A549 (cell line): ENCODE results near the gene OLFML3. TPM values are rescaled to one million over a fixed set of nuclear protein-coding genes. Genes with fewer than 3 reads are reported as not detected.
A peak's percentile ranks its signal among the peaks of the same experiment; 100 is the strongest.

Source experiments
- ATAC-seq, 2 experiments: fragments of 200-7000 bp in 1 of 2; fragments of >200 bp in 1 of 2; cut with Nextera tagmentation in 1 of 2; cut with Tn5 transposase in 1 of 2; 3 replicates each; pipeline versions ENCODE4 v1.8.0 to v1.9.1; 2018 to 2020; ENCODE audit warnings: mild to moderate bottlenecking in 1 of 2, moderate library complexity in 1 of 2
- CTCF ChIA-PET: fragments of 300-600 bp; sonication (Branson Sonifier 250); formaldehyde crosslinking; extraction: SDS; loops from one replicate; lab custom pipeline; 2021; ENCODE audit warnings: antibody characterized with exemption, inconsistent platforms; lab: Yijun Ruan, JAX
- POLR2A ChIA-PET: fragments of 350-600 bp; formaldehyde crosslinking; extraction: SDS; loops from one replicate; lab custom pipeline; 2021; ENCODE audit warnings: antibody characterized with exemption, inconsistent platforms; lab: Yijun Ruan, JAX
- DNase-seq, 2 experiments: peaks; one replicate each; pipeline versions ENCODE4 v3.0.0 to v3.0.0-alpha.2; 2011 to 2016; ENCODE audit warnings: low read depth in 1 of 2, low spot score in 1 of 2
- FAIRE-seq: peaks from 2 replicates; lab custom pipeline; 2011; peaks lifted over from hg19 to GRCh38; lab: Jason Lieb, UNC
- H3K27ac ChIP-seq, 2 experiments: fragments of >200 bp; sonication (Bioruptor Twin); formaldehyde crosslinking; 3 replicates each; pipeline ENCODE4 v1.5.1; 2016 to 2017
- H3K4me1 ChIP-seq: fragments of >200 bp; sonication (Bioruptor Twin); formaldehyde crosslinking; 3 replicates; pipeline ENCODE4 v1.6.1; 2016
- H3K4me2 ChIP-seq: fragments of >200 bp; sonication (Bioruptor Twin); formaldehyde crosslinking; 3 replicates; pipeline ENCODE4 v1.6.1; 2016
- H3K4me3 ChIP-seq: fragments of >200 bp; sonication (Bioruptor Twin); formaldehyde crosslinking; 3 replicates; pipeline ENCODE4 v1.5.1; 2016
- H3K9me3 ChIP-seq: fragments of >200 bp; sonication (Bioruptor Twin); formaldehyde crosslinking; 3 replicates; pipeline ENCODE4 v1.6.1; 2016
- CBX2 ChIP-seq: fragments of 200-600 bp; sonication (generic); IDR thresholded peaks from 2 replicates; pipeline ENCODE4 v1.6.1; 2016; ENCODE audit warnings: low read depth, mild to moderate bottlenecking, borderline replicate concordance
- CBX8 ChIP-seq: fragments of 200-600 bp; sonication (generic); IDR thresholded peaks from 2 replicates; pipeline ENCODE4 v1.6.1; 2016
- JUN ChIP-seq, 2 experiments: fragments of >200 bp; sonication (Bioruptor Twin); formaldehyde crosslinking; IDR thresholded peaks; 2 replicates in 1 of 2; 3 replicates in 1 of 2; pipeline ENCODE4 v1.6.1; 2016 to 2017
- KDM1A ChIP-seq: fragments of 200-600 bp; sonication (generic); IDR thresholded peaks from 2 replicates; pipeline ENCODE4 v1.6.1; 2016; ENCODE audit warnings: low read depth, mild to moderate bottlenecking
- MAZ ChIP-seq: fragments of 150-350 bp; IDR thresholded peaks from 2 replicates; pipeline ENCODE4 v1.6.1; 2014; ENCODE audit warnings: antibody characterized with exemption, low read depth, low read length, borderline replicate concordance
- MYC ChIP-seq: IDR thresholded peaks from 2 replicates; pipeline ENCODE4 v1.6.1; 2012; ENCODE audit warnings: mild to moderate bottlenecking, inconsistent platforms, low read length, improper control_type of control experiment, borderline replicate concordance
- NPAS2 ChIP-seq: fragments of 250-450 bp; sonication (Bioruptor Pico); IDR thresholded peaks from 2 replicates; pipeline ENCODE4 v1.8.0; 2022; ENCODE audit warnings: mild to moderate bottlenecking, moderate library complexity, borderline replicate concordance
- RAD21 ChIP-seq, 2 experiments: fragments of >200 bp in 1 of 2; sonication (Bioruptor Twin) in 1 of 2; formaldehyde crosslinking in 1 of 2; IDR thresholded peaks in 1 of 2; conservative IDR thresholded peaks in 1 of 2; 2 replicates in 1 of 2; 3 replicates in 1 of 2; pipeline ENCODE4 v1.6.1; 2012 to 2018; ENCODE audit warnings: inconsistent platforms in 1 of 2
- SMC3 ChIP-seq: fragments of >200 bp; sonication (Bioruptor Twin); formaldehyde crosslinking; IDR thresholded peaks from 3 replicates; pipeline ENCODE4 v1.6.1; 2018; ENCODE audit warnings: inconsistent platforms
- SREBF2 ChIP-seq: fragments of 450-650 bp; IDR thresholded peaks from 2 replicates; pipeline ENCODE4 v1.6.1; 2014; ENCODE audit warnings: mild to moderate bottlenecking, moderate library complexity
- TP53 ChIP-seq: fragments of 250-450 bp; sonication (Bioruptor Pico); IDR thresholded peaks from 2 replicates; pipeline ENCODE4 v1.5.0; 2021; ENCODE audit warnings: mild to moderate bottlenecking, moderate library complexity
- ZC3H11A ChIP-seq: fragments of 450-650 bp; IDR thresholded peaks from 2 replicates; pipeline ENCODE4 v1.6.1; 2014; ENCODE audit warnings: antibody characterized with exemption, mild to moderate bottlenecking
- ZFP36 ChIP-seq: fragments of 450-650 bp; IDR thresholded peaks from 2 replicates; pipeline ENCODE4 v1.6.1; 2014; ENCODE audit warnings: borderline replicate concordance; ENCODE audit not compliant: partially characterized antibody
- ZNF302 ChIP-seq: fragments of 250-450 bp; sonication (Bioruptor Pico); IDR thresholded peaks from 2 replicates; pipeline ENCODE4 v1.9.0; 2021; ENCODE audit warnings: inconsistent platforms, mild to moderate bottlenecking, moderate library complexity
- ZSCAN20 ChIP-seq: fragments of 250-450 bp; sonication (Bioruptor Pico); IDR thresholded peaks from 2 replicates; pipeline ENCODE4 v1.8.0; 2022; ENCODE audit warnings: mild to moderate bottlenecking, moderate library complexity
- WGBS: methylation state at CpG from one replicate; pipeline ENCODE4 v1.1.6; 2017; ENCODE audit errors: missing lambda C conversion rate; 5-methylcytosine and 5-hydroxymethylcytosine counted together
- polyA minus RNA-seq: library from RNA; depleted of rRNA, polyadenylated mRNA; stranded (reverse); fragments of >200 nt; gene quantifications from 2 replicates; pipeline ENCODE4 v1.2.3, GENCODE V29; 2011; rRNA and poly(A)+ RNA removed
- polyA plus RNA-seq, 4 experiments: library from polyadenylated mRNA; depleted of rRNA in 3 of 4; stranded (reverse); fragments of >200 nt; fragmentation: RNase III in 1 of 4; extraction: RNeasy Plus Mini Kit Qiagen cat#74134 plus additional on column Dnase treatment in 1 of 4; gene quantifications; 2 replicates in 3 of 4; 3 replicates in 1 of 4; pipeline ENCODE4 v1.2.3, GENCODE V29; 2011 to 2017
- TF ChIP-seq, protein P1 (sequence below): fragments of >200 bp; sonication (Bioruptor Twin); formaldehyde crosslinking; IDR thresholded peaks from 3 replicates; pipeline ENCODE4 v1.5.1; 2016
- TF ChIP-seq, protein P2 (sequence below): fragments of 150-350 bp; IDR thresholded peaks from 2 replicates; pipeline ENCODE4 v1.6.1; 2014; ENCODE audit warnings: low read depth, mild to moderate bottlenecking, low read length
- TF ChIP-seq, protein P3 (sequence below): IDR thresholded peaks from 2 replicates; pipeline ENCODE4 v1.6.1; 2012
- TF ChIP-seq, protein P4 (sequence below): fragments of 250-450 bp; sonication (Bioruptor Pico); IDR thresholded peaks from 2 replicates; pipeline ENCODE4 v1.5.0; 2020; ENCODE audit warnings: low read depth, mild to moderate bottlenecking, moderate library complexity

Gene OLFML3, protein sequence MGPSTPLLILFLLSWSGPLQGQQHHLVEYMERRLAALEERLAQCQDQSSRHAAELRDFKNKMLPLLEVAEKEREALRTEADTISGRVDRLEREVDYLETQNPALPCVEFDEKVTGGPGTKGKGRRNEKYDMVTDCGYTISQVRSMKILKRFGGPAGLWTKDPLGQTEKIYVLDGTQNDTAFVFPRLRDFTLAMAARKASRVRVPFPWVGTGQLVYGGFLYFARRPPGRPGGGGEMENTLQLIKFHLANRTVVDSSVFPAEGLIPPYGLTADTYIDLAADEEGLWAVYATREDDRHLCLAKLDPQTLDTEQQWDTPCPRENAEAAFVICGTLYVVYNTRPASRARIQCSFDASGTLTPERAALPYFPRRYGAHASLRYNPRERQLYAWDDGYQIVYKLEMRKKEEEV
- 1.2 TPM in 2 replicates for polyA plus RNA-seq (2011; rRNA removed)
- polyA plus RNA-seq (2012; cell fraction: cytosol; rRNA removed), result 0.85 and 1.1 TPM in 2 replicates
- polyA plus RNA-seq (2012; cell fraction: nucleus; rRNA removed), result 1.8 and 1.9 TPM in 2 replicates
- 6.6 to 9.3 TPM (median 8.0 TPM) in 3 replicates for polyA plus RNA-seq (2017; fragmentation: RNase III; extraction: RNeasy Plus Mini Kit Qiagen cat#74134 plus additional on column Dnase treatment)
- 1.0 TPM in 2 replicates for polyA minus RNA-seq

DNA sequence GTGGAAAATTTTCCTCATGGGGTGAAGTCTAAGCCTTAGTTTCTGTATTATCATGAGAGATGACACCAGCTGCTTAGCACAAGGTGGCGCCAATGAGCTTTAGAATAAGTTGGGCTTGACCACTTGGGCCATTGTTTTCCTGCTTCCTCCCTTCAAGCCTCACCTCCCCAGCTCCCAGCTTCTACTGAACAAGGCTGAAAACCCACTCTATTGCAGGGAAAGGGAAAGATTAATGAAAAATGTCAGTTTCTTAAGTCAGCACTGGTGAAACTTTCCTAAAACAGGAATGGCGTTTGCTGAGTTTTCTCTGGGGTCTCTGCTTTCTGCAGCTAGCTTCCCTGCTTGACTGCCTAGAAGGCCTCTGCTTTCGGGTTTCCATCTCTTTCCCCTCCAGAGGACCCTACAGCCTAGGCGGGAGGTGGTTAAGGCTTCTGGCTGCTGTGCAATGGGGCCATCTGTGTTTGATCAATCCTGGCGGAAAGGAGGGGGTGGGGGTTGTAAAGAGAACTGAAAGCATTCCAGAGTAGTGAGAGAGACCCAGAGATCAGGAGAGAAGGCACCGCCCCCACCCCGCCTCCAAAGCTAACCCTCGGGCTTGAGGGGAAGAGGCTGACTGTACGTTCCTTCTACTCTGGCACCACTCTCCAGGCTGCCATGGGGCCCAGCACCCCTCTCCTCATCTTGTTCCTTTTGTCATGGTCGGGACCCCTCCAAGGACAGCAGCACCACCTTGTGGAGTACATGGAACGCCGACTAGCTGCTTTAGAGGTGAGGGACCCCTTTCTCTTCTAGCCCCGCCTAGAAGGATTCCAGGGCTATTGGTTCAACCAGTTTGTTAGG lies at the start of gene OLFML3:
TSS of gene OLFML3 (plus strand) at position 612 of the 840 bp plus-strand sequence. CDS start at position 655, 43 bp downstream.
- ATAC-seq, result peak; percentile 74 to 86; a peak in 5 of 6 replicates
- Histone ChIP-seq H3K9me3 (no peaks in the 10 kb centered on the region), H3K27ac (peak within 1 kb of the TSS; percentile 50 to 77; a peak in 4 of 6 replicates), H3K4me3 (no peak within 1 kb of the TSS), H3K4me1 (peaks cover 18% of the 10 kb centered on the region), H3K4me2 (peak within 1 kb of the TSS; percentile 47)
- ChIA-PET CTCF (interaction anchor here (0.6 to 6.1 kb wide), 28 partner anchors 8 to 818 kb away, joined by 3 to 54 read pairs (median 4); partner anchors contain the start of gene SYT6), POLR2A (no interaction called here)
- WGBS, result 33% methylated on average over 10 of the region's 13 CpGs
- FAIRE-seq, result no peak
- DNase-seq, result peak; percentile 37 to 76
- TF ChIP-seq CBX8 (no peak), KDM1A (no peak), ZNF302 (CRISPR knock-in tag) (no peak), SMC3 (peak; percentile 67), SREBF2 (no peak), JUN (IDR thresholded peaks at IDR 0.05) (no peak), MAZ (no peak), RAD21 (conservative IDR thresholded peaks at IDR 0.05 in 1 of 2, IDR thresholded peaks at IDR 0.05 in 1 of 2) (peak; percentile 77), NPAS2 (CRISPR knock-in tag) (no peak), TP53 (no peak), ZSCAN20 (no peak)
- TF ChIP-seq, protein P1, sequence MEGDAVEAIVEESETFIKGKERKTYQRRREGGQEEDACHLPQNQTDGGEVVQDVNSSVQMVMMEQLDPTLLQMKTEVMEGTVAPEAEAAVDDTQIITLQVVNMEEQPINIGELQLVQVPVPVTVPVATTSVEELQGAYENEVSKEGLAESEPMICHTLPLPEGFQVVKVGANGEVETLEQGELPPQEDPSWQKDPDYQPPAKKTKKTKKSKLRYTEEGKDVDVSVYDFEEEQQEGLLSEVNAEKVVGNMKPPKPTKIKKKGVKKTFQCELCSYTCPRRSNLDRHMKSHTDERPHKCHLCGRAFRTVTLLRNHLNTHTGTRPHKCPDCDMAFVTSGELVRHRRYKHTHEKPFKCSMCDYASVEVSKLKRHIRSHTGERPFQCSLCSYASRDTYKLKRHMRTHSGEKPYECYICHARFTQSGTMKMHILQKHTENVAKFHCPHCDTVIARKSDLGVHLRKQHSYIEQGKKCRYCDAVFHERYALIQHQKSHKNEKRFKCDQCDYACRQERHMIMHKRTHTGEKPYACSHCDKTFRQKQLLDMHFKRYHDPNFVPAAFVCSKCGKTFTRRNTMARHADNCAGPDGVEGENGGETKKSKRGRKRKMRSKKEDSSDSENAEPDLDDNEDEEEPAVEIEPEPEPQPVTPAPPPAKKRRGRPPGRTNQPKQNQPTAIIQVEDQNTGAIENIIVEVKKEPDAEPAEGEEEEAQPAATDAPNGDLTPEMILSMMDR, result peak; percentile 65
- TF ChIP-seq, protein P2, sequence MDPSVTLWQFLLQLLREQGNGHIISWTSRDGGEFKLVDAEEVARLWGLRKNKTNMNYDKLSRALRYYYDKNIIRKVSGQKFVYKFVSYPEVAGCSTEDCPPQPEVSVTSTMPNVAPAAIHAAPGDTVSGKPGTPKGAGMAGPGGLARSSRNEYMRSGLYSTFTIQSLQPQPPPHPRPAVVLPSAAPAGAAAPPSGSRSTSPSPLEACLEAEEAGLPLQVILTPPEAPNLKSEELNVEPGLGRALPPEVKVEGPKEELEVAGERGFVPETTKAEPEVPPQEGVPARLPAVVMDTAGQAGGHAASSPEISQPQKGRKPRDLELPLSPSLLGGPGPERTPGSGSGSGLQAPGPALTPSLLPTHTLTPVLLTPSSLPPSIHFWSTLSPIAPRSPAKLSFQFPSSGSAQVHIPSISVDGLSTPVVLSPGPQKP, result no peak
- TF ChIP-seq, protein P3, sequence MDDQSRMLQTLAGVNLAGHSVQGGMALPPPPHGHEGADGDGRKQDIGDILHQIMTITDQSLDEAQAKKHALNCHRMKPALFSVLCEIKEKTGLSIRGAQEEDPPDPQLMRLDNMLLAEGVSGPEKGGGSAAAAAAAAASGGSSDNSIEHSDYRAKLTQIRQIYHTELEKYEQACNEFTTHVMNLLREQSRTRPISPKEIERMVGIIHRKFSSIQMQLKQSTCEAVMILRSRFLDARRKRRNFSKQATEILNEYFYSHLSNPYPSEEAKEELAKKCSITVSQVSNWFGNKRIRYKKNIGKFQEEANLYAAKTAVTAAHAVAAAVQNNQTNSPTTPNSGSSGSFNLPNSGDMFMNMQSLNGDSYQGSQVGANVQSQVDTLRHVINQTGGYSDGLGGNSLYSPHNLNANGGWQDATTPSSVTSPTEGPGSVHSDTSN, result no peak

DNA sequence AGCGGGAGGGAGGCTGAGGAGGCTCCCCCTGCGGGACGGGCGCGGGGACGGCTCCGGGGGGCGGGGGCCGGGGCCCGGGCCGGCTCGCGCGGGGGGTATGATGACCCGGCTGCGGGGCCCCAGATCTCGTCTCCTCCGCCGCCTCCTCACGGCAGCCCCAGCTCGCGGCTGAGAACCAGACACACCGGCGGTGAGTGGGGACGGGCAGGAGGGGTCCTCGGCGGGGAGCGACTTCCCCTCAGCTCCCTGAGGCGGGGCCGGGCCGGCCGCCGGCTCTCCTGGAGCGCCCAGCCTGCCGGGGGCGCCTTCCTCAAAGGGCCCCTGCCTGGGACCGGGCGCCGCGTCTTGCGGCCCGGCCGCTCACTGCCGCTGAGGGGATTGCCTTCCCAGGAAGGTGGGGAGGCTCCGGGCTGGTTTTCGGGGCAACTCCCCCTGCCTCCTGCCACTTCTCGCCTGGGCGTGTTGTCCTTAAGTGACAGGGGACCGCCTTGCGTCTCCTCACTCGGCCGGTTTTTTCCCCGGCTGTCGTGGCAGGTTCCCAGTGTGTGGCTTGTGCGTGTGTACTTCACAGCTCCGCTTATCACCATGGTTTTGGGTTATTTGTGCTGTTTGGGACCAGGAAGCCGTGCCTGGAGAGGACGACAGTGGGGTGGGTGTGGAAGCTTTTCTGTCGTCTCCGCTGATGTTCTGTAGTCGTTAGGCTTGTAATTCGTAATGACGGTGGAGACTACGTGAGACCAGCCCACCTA lies 49.4 kb upstream of the OLFML3 start:
- CTCF ChIA-PET, result interaction anchor here (0.6 to 2.3 kb wide), 8 partner anchors 12 to 95 kb away, joined by 3 to 9 read pairs (median 4); partner anchors contain the start of genes AP4B1 and DCLRE1B
- no peak for FAIRE-seq

More for the DNA sequence above, 49.4 kb upstream of the OLFML3 start:
- Histone ChIP-seq H3K4me3 (peak overlapping the region; percentile 96), H3K27ac (peak overlapping the region; percentile 84 to 97), H3K9me3 (no peaks in the 10 kb centered on the region), H3K4me2 (peak overlapping the region; percentile 90), H3K4me1 (peaks cover 21% of the 10 kb centered on the region)
- ATAC-seq, result peak; percentile 69 to 78
- peak in 1 of 2 experiments; percentile 25 for DNase-seq
- 0% methylated on average over 13 of the region's 64 CpGs for WGBS
- TF ChIP-seq, protein P4, sequence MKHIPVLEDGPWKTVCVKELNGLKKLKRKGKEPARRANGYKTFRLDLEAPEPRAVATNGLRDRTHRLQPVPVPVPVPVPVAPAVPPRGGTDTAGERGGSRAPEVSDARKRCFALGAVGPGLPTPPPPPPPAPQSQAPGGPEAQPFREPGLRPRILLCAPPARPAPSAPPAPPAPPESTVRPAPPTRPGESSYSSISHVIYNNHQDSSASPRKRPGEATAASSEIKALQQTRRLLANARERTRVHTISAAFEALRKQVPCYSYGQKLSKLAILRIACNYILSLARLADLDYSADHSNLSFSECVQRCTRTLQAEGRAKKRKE, result no peak
- no peak for TF ChIP-seq MYC
- no peak for TF ChIP-seq CBX2
- TF ChIP-seq SREBF2, result no peak
- no peak for TF ChIP-seq ZFP36
- no peak for TF ChIP-seq ZC3H11A
- POLR2A ChIA-PET, result interaction anchor here (1.0 to 3.7 kb wide), 4 partner anchors 20 to 172 kb away, joined by 3 to 32 read pairs (median 8); partner anchors contain the start of genes AP4B1, DCLRE1B and RSBN1
